RCC 7860 (cell line): ENCODE measurements around the gene WDFY3.

Experiments used
- DNase-seq: peaks from one replicate; pipeline ENCODE4 v3.0.0-alpha.2; 2015; ENCODE audit warnings: low spot score
- FAIRE-seq: peaks from 2 replicates; lab custom pipeline; 2012; peaks lifted over from hg19 to GRCh38; lab: Jason Lieb, UNC

WDFY3 gene

DNA sequence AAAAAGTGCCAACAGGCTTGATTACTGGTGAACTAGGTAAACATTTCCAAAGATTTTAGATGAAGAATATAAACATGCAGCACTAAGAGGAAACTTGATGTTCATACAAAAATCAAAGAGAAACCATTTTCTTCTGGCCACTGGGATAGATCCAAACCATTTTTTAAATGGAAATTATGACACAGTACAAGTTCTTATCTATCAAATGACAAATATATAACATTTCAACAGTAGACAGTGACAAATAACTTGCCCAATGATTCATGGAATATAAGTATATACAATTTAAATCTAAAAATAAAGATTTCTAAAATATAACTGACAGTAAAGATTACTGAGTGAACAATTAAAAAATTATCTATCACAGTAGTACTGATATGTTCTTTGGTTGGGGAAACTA, 232.5 kb downstream of the WDFY3 start:
- FAIRE-seq (no peak), DNase-seq (no peak)

GRCh38 chr4:84733343-84734033, 233.0 kb downstream of the WDFY3 start:
- no peak for DNase-seq
- FAIRE-seq = no peak

DNA sequence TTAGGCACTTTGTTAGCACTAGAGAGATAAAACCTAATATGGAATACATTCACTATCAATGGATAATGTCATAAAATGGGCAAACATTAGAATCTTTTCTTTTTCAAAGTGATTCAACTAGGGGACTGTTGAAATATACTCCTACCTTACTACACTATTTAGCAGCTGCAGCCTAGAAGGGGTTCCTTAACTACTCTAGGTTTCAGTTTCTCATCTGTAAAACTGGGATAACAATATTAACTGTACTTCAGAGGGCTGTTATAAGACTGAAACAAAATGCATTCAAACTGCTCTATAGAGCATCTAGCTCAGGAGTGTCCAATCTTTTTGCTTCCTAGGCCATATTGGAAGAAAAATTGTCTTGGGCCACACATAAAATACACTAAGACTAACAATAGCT, 236.1 kb downstream of the WDFY3 start:
- FAIRE-seq (no peak), DNase-seq (no peak)

DNA sequence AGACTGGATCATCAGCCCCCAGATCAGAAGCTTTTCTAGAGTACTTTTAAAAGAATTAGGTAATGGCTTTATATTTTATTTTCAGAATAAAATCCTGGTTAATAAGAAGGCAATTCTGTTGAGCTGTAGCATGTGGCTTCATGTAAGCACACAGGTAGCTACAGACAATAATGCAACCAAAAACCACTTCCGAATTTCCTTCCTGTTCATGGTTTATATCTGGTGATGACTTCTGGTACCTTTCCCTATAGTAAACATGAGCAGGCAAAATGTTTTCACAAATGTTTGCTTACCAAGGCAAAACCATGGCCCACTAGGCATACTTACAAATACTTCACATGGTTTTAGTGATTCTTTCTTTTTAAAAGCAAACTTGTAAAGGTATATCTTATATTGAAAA, 239.0 kb downstream of the WDFY3 start:
- DNase-seq = no peak
- FAIRE-seq = no peak

GRCh38 chr4:84726356-84726755, 240.1 kb downstream of the WDFY3 start:
- DNase-seq (no peak), FAIRE-seq (no peak)

- FAIRE-seq = no peak
Measured at GRCh38 chr4:84722720-84723119, 243.8 kb downstream of the WDFY3 start.

DNA sequence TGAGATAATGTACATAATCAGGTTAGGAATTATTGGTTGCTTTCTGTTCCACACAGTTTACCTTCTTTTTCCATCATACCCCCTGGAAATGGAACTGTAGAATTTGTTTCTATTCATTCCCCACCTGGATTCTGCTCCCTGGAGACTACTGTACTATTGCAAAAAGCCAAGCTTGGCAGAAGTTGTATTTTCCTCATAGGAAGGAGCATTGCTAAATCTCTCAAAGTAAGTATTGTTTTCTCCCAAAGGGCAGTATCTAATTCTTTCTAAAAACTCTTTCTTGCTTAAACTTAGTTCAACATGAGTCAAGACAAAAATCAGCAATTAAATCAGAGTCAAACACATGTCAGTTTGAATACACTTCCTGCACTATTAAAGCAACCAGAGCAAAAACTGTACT, 247.4 kb downstream of the WDFY3 start:
- DNase-seq (no peak), FAIRE-seq (no peak)

More at GRCh38 chr4:84722720-84723119, 243.8 kb downstream of the WDFY3 start:
- DNase-seq = no peak

GRCh38 chr4:84718699-84719098, 247.8 kb downstream of the WDFY3 start:
- DNase-seq = no peak
- FAIRE-seq = no peak

DNA sequence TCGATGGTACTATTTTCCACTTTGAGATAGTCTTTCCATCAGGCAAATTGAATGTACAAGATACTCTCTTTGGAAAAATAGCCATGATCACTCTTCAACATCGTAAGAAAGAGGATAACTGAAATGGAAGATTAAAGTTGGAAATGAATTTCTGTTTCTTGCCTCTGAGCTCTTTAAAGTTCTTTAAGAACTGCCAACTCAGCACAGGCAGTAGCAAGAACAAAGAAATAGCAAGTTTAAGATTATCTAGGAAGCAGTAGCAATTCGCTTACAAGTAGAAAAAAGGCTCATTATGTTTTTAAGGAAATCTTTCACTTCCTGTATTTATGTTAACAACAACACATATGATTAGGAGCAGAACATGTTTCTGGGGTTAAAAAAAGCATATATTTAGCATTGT, 255.9 kb downstream of the WDFY3 start:
- DNase-seq (no peak), FAIRE-seq (no peak)

- DNase-seq (no peak), FAIRE-seq (no peak)
Measured at GRCh38 chr4:84708406-84709135, 257.9 kb downstream of the WDFY3 start.

DNA sequence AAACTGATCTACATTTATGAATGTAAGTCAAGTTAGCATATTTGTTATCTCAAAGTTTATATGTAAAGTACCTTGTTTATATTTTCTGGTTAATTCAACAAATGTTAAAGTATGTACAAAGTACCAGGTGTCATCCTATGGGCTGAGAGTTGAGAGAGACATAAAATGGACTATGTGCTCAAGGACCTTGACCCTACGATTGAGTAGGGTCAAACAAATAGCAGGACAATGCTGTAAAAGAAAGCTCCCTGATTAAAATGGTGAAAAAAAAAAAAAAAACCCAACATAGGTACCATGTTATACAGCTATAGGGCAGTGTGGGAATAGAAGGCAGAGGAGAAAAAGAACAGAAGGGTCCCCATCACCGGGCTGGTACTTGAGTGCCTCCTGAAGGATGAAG, 260.2 kb downstream of the WDFY3 start:
- no peak for FAIRE-seq
- DNase-seq = no peak

- no peak for FAIRE-seq
- no peak for DNase-seq
Measured at GRCh38 chr4:84699001-84699671, 267.4 kb downstream of the WDFY3 start.

GRCh38 chr4:84697615-84698201, 268.8 kb downstream of the WDFY3 start:
- FAIRE-seq = no peak

DNA sequence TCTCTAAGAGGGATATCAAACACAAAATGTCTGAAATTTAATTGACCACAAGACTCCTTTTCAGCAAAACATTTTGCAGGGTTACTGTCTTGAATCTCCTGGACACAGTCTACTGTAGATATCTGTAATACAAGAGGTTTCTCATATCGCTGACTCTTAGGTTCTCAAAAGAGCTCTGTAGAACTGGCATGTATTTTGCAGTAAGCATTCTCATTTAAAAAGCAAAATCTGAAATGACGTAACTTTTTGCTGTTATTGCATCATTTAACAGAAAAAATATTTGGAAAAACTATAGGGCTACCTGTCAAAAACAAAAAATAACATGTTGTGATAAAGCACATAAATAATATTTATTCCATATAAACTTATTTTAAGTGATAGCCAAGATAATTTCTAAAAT, 269.3 kb downstream of the WDFY3 start:
- FAIRE-seq (no peak), DNase-seq (no peak)

More at GRCh38 chr4:84697615-84698201, 268.8 kb downstream of the WDFY3 start:
- no peak for DNase-seq

DNA sequence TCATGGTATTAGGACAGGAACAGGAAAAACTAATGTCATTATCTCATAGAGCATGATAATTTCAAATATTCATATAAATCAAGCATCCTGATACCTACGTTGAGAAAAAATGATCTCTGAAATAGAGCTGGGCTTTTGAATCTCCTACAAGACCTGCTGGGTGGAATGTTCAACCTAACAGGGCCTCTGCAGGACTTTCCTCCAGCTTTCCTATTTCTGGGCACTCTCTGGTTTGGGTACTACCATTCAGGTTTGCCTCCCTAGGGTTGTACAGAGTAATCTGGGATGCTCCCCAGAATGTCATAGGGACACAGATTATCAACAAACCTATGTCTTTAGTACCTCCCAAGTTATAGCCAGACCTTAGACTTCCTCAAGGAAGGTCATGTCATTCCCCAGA, 274.7 kb downstream of the WDFY3 start:
- DNase-seq (no peak), FAIRE-seq (no peak)

- peak; percentile 72 for DNase-seq
Measured at GRCh38 chr4:84691170-84691691, 275.3 kb downstream of the WDFY3 start.

DNA sequence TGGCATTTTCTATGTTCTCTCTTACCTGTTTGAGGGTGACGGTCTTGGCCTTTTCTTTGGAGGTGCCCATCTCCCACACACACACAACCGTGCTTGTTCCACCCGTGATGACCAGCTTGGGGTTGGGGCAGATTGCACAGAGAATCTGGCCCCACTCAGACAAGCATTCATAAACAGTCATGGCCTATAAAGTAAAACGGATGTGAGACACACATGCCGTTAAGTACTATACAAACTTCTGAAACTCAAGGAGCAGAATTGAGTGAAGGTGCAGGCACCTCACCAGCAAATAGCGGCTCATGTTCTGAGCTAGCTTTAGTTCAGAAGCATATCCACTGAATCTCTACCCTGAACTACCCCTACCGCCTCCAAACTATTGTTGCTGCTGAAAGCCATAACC, 276.0 kb downstream of the WDFY3 start:
- DNase-seq (no peak), FAIRE-seq (no peak)

More at GRCh38 chr4:84691170-84691691, 275.3 kb downstream of the WDFY3 start:
- peak; percentile 88 for FAIRE-seq

- DNase-seq (no peak), FAIRE-seq (no peak)
Measured at GRCh38 chr4:84689197-84689596, 277.3 kb downstream of the WDFY3 start.

GRCh38 chr4:84688605-84689004, 277.9 kb downstream of the WDFY3 start:
- DNase-seq (no peak), FAIRE-seq (no peak)

- no peak for DNase-seq
- FAIRE-seq = no peak
Measured at GRCh38 chr4:84685105-84685504, 281.4 kb downstream of the WDFY3 start.

GRCh38 chr4:84684361-84684760, 282.1 kb downstream of the WDFY3 start:
- FAIRE-seq (no peak), DNase-seq (no peak)
